HepG2 (cell line): Measurements from ENCODE around the gene KSR1. TPM values are rescaled to one million over a fixed set of nuclear protein-coding genes. Genes with fewer than 3 reads are reported as not detected.

ENCODE experiments used
- ATM ChIP-seq: fragments of 450-650 bp; IDR thresholded peaks from 2 replicates; pipeline ENCODE4 v1.7.1; 2017; ENCODE audit warnings: mild to moderate bottlenecking, borderline replicate concordance
- ATRX ChIP-seq: sonication (generic); formaldehyde crosslinking; IDR thresholded peaks from 2 replicates; pipeline ENCODE4 v1.4.0; 2020; ENCODE audit warnings: missing genetic modification reagents, borderline replicate concordance
- FOSL2 ChIP-seq: sonication (generic); formaldehyde crosslinking; IDR thresholded peaks from 2 replicates; pipeline ENCODE4 v1.4.0; 2020; ENCODE audit warnings: missing genetic modification reagents
- GABPA ChIP-seq, 2 experiments: IDR thresholded peaks; 2 replicates each; pipeline ENCODE4 v1.6.1; 2011 to 2016; ENCODE audit warnings: low read depth in 2 of 2, low read length in 1 of 2, missing biosample characterization in 1 of 2, missing genetic modification characterization in 1 of 2
- HNF4A ChIP-seq: sonication (generic); formaldehyde crosslinking; IDR thresholded peaks from 2 replicates; pipeline ENCODE4 v1.4.0; 2020; ENCODE audit warnings: missing genetic modification reagents
- HNRNPLL ChIP-seq: fragments of 200-400 bp; formaldehyde crosslinking; IDR thresholded peaks from 2 replicates; pipeline ENCODE4 v1.6.1; 2017; ENCODE audit warnings: mild to moderate bottlenecking, low read depth, low read length; ENCODE audit not compliant: poor library complexity, severe bottlenecking
- KLF11 ChIP-seq: IDR thresholded peaks from 2 replicates; pipeline ENCODE4 v1.6.1; 2016; ENCODE audit warnings: missing compliant biosample characterization
- MIER2 ChIP-seq: IDR thresholded peaks from 2 replicates; pipeline ENCODE4 v1.6.1; 2016; ENCODE audit warnings: missing biosample characterization, missing genetic modification reagents
- MIXL1 ChIP-seq: IDR thresholded peaks from 2 replicates; pipeline ENCODE4 v1.6.1; 2016
- NCOR1 ChIP-seq: fragments of 200-600 bp; sonication (generic); IDR thresholded peaks from 2 replicates; pipeline ENCODE4 v1.7.0; 2017; ENCODE audit warnings: antibody characterized with exemption, low read length, borderline replicate concordance
- NR3C1 ChIP-seq: sonication (generic); formaldehyde crosslinking; IDR thresholded peaks from 2 replicates; pipeline ENCODE4 v1.4.0; 2020; ENCODE audit warnings: missing genetic modification reagents
- SOX13 ChIP-seq, 3 experiments: fragments of 450-650 bp in 1 of 3; sonication (generic) in 1 of 3; formaldehyde crosslinking in 1 of 3; IDR thresholded peaks in 2 of 3; conservative IDR thresholded peaks in 1 of 3; 2 replicates each; pipeline versions ENCODE4 v1.5.0 to v1.6.1; 2016 to 2020; ENCODE audit warnings: antibody characterized with exemption in 1 of 3, mild to moderate bottlenecking in 1 of 3, missing compliant biosample characterization in 1 of 3, missing genetic modification reagents in 1 of 3, moderate library complexity in 1 of 3
- SP5 ChIP-seq: IDR thresholded peaks from 2 replicates; pipeline ENCODE4 v1.6.1; 2016; ENCODE audit warnings: low read depth, borderline replicate concordance
- STAT5B ChIP-seq: sonication (generic); formaldehyde crosslinking; IDR thresholded peaks from 2 replicates; pipeline ENCODE4 v1.4.0; 2020; ENCODE audit warnings: missing genetic modification reagents
- TCF12 ChIP-seq, 2 experiments: fragments of 450-650 bp in 1 of 2; sonication (generic) in 1 of 2; formaldehyde crosslinking in 1 of 2; IDR thresholded peaks; 2 replicates each; pipeline versions ENCODE4 v1.6.1 to v1.8.0; 2017 to 2022; ENCODE audit warnings: antibody characterized with exemption in 1 of 2, mild to moderate bottlenecking in 1 of 2, missing genetic modification reagents in 1 of 2, moderate library complexity in 1 of 2
- XBP1 ChIP-seq: sonication (generic); formaldehyde crosslinking; IDR thresholded peaks from 2 replicates; pipeline ENCODE4 v1.5.0; 2020; ENCODE audit warnings: missing genetic modification reagents
- ZBTB38 ChIP-seq: sonication (generic); formaldehyde crosslinking; IDR thresholded peaks from 2 replicates; pipeline ENCODE4 v1.5.1; 2020; ENCODE audit warnings: mild to moderate bottlenecking, missing genetic modification reagents
- ZBTB42 ChIP-seq: sonication (generic); formaldehyde crosslinking; IDR thresholded peaks from 2 replicates; pipeline ENCODE4 v1.5.0; 2020; ENCODE audit warnings: mild to moderate bottlenecking, missing genetic modification reagents
- ZKSCAN5 ChIP-seq: sonication (generic); formaldehyde crosslinking; IDR thresholded peaks from 2 replicates; pipeline ENCODE4 v1.5.1; 2020; ENCODE audit warnings: mild to moderate bottlenecking, missing genetic modification reagents
- ZMAT3 ChIP-seq: sonication (generic); formaldehyde crosslinking; conservative IDR thresholded peaks from 2 replicates; pipeline ENCODE4 v1.7.0; 2021; ENCODE audit warnings: missing genetic modification reagents
- ZNF124 ChIP-seq: sonication (generic); formaldehyde crosslinking; IDR thresholded peaks from 2 replicates; pipeline ENCODE4 v1.4.0; 2020; ENCODE audit warnings: missing genetic modification reagents
- ZNF251 ChIP-seq: sonication (generic); formaldehyde crosslinking; IDR thresholded peaks from 2 replicates; pipeline ENCODE4 v1.9.0; 2021; ENCODE audit warnings: mild to moderate bottlenecking, missing genetic modification reagents
- ZNF3 ChIP-seq: IDR thresholded peaks from 2 replicates; pipeline ENCODE4 v1.7.0; 2017; ENCODE audit warnings: inconsistent platforms
- ZNF563 ChIP-seq: sonication (generic); formaldehyde crosslinking; IDR thresholded peaks from 2 replicates; pipeline ENCODE4 v1.8.0; 2022; ENCODE audit warnings: mild to moderate bottlenecking, moderate library complexity, missing genetic modification reagents
- ZNF672 ChIP-seq: sonication (generic); formaldehyde crosslinking; IDR thresholded peaks from 2 replicates; pipeline ENCODE4 v1.8.1; 2022; ENCODE audit warnings: missing genetic modification reagents
- ZNF674 ChIP-seq: sonication (generic); formaldehyde crosslinking; IDR thresholded peaks from 2 replicates; pipeline ENCODE4 v1.5.0; 2020; ENCODE audit warnings: low read depth, mild to moderate bottlenecking, missing genetic modification reagents
- ZNF790 ChIP-seq: sonication (generic); formaldehyde crosslinking; IDR thresholded peaks from 2 replicates; pipeline ENCODE4 v1.8.0; 2022; ENCODE audit warnings: missing genetic modification reagents, mild to moderate bottlenecking, borderline replicate concordance
- polyA plus RNA-seq, 8 experiments: library from polyadenylated mRNA; depleted of rRNA in 3 of 8; stranded (reverse) in 7 of 8; unstranded in 1 of 8; fragments of >200 nt; fragmentation: Illumina TruSeq in 4 of 8; extraction: Trizol in 4 of 8; gene quantifications; 2 replicates each; pipeline versions ENCODE4 v1.2.1 to v1.2.3, GENCODE V29; 2011 to 2016; ENCODE audit warnings: low read depth in 4 of 8, missing spikeins in 1 of 8, mixed read lengths in 1 of 8; ENCODE audit not compliant: insufficient read depth in 1 of 8
- total RNA-seq, 5 experiments: library from RNA; depleted of rRNA; stranded (reverse); fragments of >200 nt; fragmentation: Illumina TruSeq; extraction: Trizol; gene quantifications; 2 replicates each; pipeline ENCODE4 v1.2.3, GENCODE V29; 2016; ENCODE audit warnings: low read depth in 1 of 5
- TF ChIP-seq, protein P1 (sequence below): sonication (generic); formaldehyde crosslinking; IDR thresholded peaks from 2 replicates; pipeline ENCODE4 v1.8.0; 2022; ENCODE audit warnings: low read depth, missing genetic modification reagents
- TF ChIP-seq, protein P2 (sequence below): IDR thresholded peaks from 2 replicates; pipeline ENCODE4 v1.6.1; 2016
- TF ChIP-seq, protein P3 (sequence below): sonication (generic); formaldehyde crosslinking; IDR thresholded peaks from 2 replicates; pipeline ENCODE4 v1.8.0; 2022; ENCODE audit warnings: mild to moderate bottlenecking, missing genetic modification reagents; ENCODE audit not compliant: insufficient replicate concordance

The KSR1 gene
- total and polyA plus RNA-seq, 2 of the 13 experiments (the other 11 are each of a cell fraction or from before 2014, with no cell fraction given): 10.1 to 16.6 TPM

DNA sequence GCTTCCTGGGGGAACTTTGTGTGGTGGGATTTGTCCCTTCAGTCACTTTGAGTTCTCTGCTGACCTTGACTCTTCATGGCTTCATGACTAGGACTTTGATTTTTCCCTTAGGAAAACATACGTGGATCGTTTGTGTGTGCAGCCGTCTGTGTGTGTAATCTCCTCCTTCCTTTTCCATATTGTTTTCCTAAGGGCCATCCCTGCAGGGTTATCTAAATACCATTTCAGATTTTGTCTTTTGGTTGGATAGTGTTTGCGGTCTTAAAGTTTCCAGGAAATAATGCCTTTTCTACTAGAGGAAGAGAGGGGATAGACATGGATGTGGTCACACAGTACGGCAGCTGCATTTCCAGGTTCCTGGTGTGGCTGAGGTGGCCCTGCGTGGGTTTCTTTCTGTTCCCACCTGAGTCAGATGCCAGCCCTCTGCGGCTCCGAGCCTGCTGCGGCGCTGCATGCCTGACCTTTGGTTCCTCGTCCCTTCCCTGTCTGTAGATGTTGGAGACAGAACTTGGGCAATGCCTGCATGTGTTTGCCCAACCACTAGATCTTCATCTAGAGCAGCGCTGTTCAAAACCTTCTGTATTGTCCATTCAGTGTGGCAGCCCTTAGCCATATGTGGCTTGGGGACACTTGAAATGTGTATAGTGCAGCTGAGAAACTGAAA lies 102.7 kb downstream of the KSR1 start (continued):
- no peak for TF ChIP-seq ZKSCAN5 (CRISPR knock-in tag)
- no peak for TF ChIP-seq ZBTB38 (CRISPR knock-in tag)
- peak; percentile 88 for TF ChIP-seq NCOR1
- TF ChIP-seq ZNF251 (CRISPR knock-in tag): no peak
- TF ChIP-seq ZNF674 (CRISPR knock-in tag): no peak
- no peak for TF ChIP-seq MIER2 (CRISPR knock-in tag)
- TF ChIP-seq ZNF563 (CRISPR knock-in tag): no peak
- TF ChIP-seq KLF11 (CRISPR knock-in tag): no peak
- no peak for TF ChIP-seq GABPA (IDR thresholded peaks at IDR 0.05; ENCODE audit: low read depth, low read length)
- TF ChIP-seq GABPA (CRISPR knock-in tag; IDR thresholded peaks at IDR 0.05; ENCODE audit: low read depth): no peak
- no peak for TF ChIP-seq ZNF790
- no peak for TF ChIP-seq ZBTB42 (CRISPR knock-in tag)
- TF ChIP-seq ATM: no peak
- no peak for TF ChIP-seq ZNF672 (CRISPR knock-in tag)
- no peak for TF ChIP-seq XBP1
- TF ChIP-seq MIXL1 (CRISPR knock-in tag): no peak
- TF ChIP-seq TCF12 (IDR thresholded peaks at IDR 0.05): no peak
- TF ChIP-seq TCF12 (CRISPR knock-in tag; IDR thresholded peaks at IDR 0.05): no peak
- TF ChIP-seq, protein P1, sequence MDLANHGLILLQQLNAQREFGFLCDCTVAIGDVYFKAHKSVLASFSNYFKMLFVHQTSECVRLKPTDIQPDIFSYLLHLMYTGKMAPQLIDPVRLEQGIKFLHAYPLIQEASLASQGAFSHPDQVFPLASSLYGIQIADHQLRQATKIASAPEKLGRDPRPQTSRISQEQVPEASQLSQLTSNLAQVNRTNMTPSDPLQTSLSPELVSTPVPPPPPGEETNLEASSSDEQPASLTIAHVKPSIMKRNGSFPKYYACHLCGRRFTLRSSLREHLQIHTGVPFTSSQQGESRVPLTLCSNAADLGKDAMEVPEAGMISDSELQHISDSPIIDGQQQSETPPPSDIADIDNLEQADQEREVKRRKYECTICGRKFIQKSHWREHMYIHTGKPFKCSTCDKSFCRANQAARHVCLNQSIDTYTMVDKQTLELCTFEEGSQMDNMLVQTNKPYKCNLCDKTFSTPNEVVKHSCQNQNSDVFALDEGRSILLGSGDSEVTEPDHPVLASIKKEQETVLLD (CRISPR knock-in tag): no peak
- no peak for TF ChIP-seq SOX13 (IDR thresholded peaks at IDR 0.05)
- TF ChIP-seq SOX13 (CRISPR knock-in tag; conservative IDR thresholded peaks at IDR 0.05 in 1 of 2, IDR thresholded peaks at IDR 0.05 in 1 of 2): peak in 1 of 2 experiments; percentile 38; a peak in 2 of 4 replicates
- no peak for TF ChIP-seq ZNF3 (CRISPR knock-in tag)
- TF ChIP-seq, protein P2, sequence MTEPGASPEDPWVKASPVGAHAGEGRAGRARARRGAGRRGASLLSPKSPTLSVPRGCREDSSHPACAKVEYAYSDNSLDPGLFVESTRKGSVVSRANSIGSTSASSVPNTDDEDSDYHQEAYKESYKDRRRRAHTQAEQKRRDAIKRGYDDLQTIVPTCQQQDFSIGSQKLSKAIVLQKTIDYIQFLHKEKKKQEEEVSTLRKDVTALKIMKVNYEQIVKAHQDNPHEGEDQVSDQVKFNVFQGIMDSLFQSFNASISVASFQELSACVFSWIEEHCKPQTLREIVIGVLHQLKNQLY (CRISPR knock-in tag): no peak
- no peak for TF ChIP-seq SP5
- peak; percentile 68 for TF ChIP-seq FOSL2 (CRISPR knock-in tag)
- no peak for TF ChIP-seq ATRX (CRISPR knock-in tag)
- TF ChIP-seq ZMAT3 (CRISPR knock-in tag): no peak
- TF ChIP-seq NR3C1: no peak
- no peak for TF ChIP-seq STAT5B
- peak; percentile 87 for TF ChIP-seq HNF4A
- TF ChIP-seq, protein P3, sequence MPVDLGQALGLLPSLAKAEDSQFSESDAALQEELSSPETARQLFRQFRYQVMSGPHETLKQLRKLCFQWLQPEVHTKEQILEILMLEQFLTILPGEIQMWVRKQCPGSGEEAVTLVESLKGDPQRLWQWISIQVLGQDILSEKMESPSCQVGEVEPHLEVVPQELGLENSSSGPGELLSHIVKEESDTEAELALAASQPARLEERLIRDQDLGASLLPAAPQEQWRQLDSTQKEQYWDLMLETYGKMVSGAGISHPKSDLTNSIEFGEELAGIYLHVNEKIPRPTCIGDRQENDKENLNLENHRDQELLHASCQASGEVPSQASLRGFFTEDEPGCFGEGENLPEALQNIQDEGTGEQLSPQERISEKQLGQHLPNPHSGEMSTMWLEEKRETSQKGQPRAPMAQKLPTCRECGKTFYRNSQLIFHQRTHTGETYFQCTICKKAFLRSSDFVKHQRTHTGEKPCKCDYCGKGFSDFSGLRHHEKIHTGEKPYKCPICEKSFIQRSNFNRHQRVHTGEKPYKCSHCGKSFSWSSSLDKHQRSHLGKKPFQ (CRISPR knock-in tag): no peak
- TF ChIP-seq HNRNPLL: no peak
- TF ChIP-seq ZNF124 (CRISPR knock-in tag): peak; percentile 72; the same call in 1 of the 2 replicates
